ENCODE data around the gene PCOLCE2.

The PCOLCE2 gene

DNA sequence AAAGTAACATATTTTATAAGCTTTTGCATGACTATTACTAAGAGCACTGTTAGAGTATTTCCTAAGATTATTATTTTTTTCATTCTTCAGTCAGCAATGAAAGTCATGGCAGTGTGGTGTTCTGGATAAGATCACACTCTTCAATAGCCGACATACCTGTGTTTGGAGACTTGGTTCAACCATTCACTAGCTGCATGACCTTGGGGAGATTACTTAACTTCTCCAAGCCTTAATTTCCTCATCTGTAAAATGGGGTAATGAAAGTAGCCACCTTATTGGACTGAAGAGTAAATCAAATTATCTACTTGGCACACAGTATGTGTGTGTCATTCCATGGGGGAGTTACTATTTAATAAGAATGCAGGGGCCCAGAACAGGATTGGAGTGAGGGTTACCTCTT is 24.5 kb upstream of the PCOLCE2 start:
- TF ChIP-seq GATA3 (IDR thresholded peaks at IDR 0.05; ENCODE audit: low read depth, low read length) (no peak), GATA2 (IDR thresholded peaks at IDR 0.05; ENCODE audit: low read depth, low read length) (no peak)

DNA sequence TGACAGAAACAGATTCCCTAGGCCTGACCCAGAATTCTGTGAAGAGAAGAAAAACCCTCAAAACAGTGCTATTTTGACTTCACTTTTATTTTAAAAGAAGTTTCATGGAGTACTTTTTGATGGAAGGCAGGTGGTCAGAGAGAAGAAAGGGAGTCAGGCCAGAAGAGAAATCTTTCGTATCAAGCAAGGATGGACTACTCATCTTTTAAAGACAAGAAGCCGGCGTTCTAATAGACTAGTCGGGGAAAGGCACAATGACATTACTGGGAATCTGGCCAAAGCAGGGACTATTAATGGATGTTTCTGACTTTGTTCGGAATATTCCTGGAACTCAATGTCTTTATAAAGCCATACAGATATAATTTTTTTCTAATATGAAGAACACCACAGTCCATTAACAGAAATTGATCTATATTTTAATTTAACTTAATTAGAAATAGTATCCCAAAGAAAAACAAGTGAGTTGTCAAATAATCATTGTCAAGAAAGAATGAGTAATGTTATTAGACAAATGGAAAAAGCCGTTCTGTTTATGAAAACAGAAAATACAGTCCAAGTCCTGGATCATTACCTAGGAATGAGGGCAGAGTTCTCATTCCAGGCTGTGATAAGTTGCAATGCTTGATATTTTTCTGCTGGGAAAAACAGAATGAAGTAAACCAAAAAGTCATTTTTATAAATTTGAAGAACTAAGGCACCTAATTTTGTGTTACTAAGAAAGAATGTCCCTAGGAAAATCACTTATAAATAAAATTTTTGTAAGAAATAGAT is 23.7 kb upstream of the PCOLCE2 start:
- TF ChIP-seq GATA2 (IDR thresholded peaks at IDR 0.05; ENCODE audit: low read depth, low read length) (no peak), GATA3 (IDR thresholded peaks at IDR 0.05; ENCODE audit: low read depth, low read length) (no peak)

DNA sequence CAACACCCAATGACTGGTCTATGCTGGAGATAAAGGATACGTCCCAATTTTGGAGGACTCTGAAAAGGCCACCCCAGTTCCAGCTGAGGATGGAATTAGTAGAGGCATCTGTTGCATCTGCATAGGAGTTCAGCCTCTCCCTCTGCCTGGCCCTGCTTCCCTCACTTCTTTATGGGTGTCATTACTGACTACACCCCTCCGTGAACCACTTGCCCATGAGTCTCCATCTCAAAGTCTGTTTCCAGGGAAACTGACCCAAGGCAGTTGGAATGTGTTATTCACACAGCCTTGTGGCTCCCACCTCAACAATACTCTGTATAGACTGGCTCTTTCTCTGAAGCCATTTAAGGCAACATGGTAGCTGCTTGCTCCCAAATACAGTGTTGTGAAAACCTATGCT is 21.4 kb upstream of the PCOLCE2 start:
- no peak for TF ChIP-seq GATA2 (IDR thresholded peaks at IDR 0.05; ENCODE audit: low read depth, low read length)
- TF ChIP-seq GATA3 (IDR thresholded peaks at IDR 0.05; ENCODE audit: low read depth, low read length), result no peak

DNA sequence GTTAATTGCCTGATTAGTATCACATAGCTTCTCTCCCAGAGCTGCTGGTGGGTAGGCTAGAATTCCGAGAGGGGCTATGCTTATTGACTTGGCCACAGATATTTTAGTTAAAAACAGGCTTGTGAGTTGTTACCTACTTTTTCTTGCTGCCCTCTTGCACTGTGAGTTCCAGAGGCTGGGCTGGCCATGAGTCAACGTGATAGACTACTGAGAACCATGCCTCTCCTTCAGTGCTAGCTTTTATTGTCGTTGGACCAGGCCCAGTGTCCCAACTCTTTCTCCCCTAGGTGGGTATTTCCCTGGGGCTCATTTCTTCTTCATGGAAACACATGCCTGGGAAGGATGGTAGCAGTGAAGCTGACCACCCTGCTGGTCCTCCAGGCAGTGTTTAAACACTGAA is 20.4 kb upstream of the PCOLCE2 start:
- TF ChIP-seq GATA3 (IDR thresholded peaks at IDR 0.05; ENCODE audit: low read depth, low read length) (no peak), GATA2 (IDR thresholded peaks at IDR 0.05; ENCODE audit: low read depth, low read length) (no peak)

- no peak for TF ChIP-seq GATA2 (IDR thresholded peaks at IDR 0.05; ENCODE audit: low read depth, low read length)
- TF ChIP-seq GATA3 (IDR thresholded peaks at IDR 0.05; ENCODE audit: low read depth, low read length), result no peak
Observed at GRCh38 chr3:142907996-142908395, 19.1 kb upstream of the PCOLCE2 start.

GRCh38 chr3:142904639-142905436 is 16.0 kb upstream of the PCOLCE2 start:
- no peak for TF ChIP-seq GATA2 (IDR thresholded peaks at IDR 0.05; ENCODE audit: low read depth, low read length)
- no peak for TF ChIP-seq GATA3 (IDR thresholded peaks at IDR 0.05; ENCODE audit: low read depth, low read length)

DNA sequence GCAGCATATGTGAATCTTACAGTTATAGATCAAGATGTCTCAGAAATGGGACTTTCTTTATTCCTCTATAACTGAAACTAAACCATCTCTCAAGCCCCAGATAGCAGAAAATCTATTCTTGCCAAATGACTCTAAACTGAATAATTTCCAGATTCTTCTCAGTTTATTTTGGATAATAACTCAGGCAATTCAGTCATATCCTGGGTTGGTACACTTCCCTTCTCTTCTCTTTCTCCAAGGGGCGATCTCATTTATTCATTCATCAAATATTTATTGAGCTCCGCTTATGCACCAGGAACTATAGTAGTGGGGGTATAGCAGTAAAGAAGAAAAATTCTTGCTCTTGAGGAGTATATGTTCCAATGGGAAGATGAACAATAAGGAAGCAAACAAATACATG is 13.5 kb upstream of the PCOLCE2 start:
- TF ChIP-seq GATA3 (IDR thresholded peaks at IDR 0.05; ENCODE audit: low read depth, low read length) (no peak), GATA2 (IDR thresholded peaks at IDR 0.05; ENCODE audit: low read depth, low read length) (no peak)

DNA sequence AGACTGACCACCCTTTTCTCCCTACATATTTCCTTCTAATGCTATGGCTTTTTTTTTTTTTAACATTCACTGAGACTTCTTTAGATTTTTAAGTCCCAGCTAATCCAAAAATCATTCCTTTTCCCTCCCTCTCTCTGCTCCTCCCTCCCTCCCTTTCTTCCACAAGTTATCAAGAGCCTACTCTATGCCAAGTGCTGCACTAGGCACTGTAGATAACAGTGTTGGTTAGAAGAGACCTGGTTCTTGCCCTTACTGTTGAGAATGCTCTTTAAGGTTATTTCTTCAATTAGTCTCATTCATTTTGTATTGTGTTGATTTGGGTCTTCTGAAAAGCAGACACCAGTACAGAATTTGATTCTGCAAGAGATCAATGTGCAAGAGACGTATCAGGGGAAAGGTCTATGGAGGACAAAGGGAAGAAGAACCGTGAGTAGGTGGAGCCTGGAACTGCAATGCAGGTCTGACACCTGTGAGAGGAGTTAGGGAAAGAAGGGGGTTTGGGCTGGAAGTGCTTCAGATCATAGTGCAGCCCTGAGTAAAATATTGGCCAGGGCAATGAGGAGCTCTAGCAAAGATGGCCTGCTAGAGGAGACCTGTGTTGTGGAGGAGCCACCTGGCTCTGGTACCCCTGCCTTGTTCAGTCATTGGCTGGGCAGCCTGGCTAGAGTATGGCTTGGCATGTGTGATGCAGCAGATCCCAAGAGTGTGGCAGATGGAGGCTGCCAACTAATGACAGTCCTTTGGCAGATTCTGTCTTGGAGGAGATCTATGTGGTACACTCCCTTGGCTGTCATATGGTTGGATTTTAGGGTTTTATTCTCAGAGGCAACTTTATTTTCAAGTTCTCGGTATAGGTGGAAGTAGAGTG is 9.7 kb upstream of the PCOLCE2 start:
- TF ChIP-seq GATA2 (IDR thresholded peaks at IDR 0.05; ENCODE audit: low read depth, low read length), result no peak
- TF ChIP-seq GATA3 (IDR thresholded peaks at IDR 0.05; ENCODE audit: low read depth, low read length), result no peak

DNA sequence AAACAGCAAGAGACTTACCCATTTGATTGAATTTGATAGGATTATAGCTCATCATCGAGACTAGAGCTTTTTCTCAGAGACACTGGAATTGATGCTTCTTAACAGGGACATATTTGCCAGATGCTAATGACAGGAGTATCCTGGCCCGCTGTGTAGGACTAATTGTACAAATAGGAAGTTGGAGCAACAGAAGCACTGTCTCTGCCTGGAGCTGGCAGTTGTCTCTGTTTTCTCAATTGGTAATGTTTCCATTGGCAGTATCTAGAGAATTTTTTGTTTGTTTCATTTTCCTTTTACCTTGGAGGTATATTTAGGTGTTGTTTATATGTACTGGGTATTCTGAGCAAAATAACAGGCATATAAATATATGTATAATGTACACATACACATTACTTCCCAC is 8.9 kb upstream of the PCOLCE2 start:
- no peak for TF ChIP-seq GATA3 (IDR thresholded peaks at IDR 0.05; ENCODE audit: low read depth, low read length)
- no peak for TF ChIP-seq GATA2 (IDR thresholded peaks at IDR 0.05; ENCODE audit: low read depth, low read length)

- TF ChIP-seq GATA3 (IDR thresholded peaks at IDR 0.05; ENCODE audit: low read depth, low read length), result no peak
- no peak for TF ChIP-seq GATA2 (IDR thresholded peaks at IDR 0.05; ENCODE audit: low read depth, low read length)
Observed at GRCh38 chr3:142896996-142897395, 8.1 kb upstream of the PCOLCE2 start.

DNA sequence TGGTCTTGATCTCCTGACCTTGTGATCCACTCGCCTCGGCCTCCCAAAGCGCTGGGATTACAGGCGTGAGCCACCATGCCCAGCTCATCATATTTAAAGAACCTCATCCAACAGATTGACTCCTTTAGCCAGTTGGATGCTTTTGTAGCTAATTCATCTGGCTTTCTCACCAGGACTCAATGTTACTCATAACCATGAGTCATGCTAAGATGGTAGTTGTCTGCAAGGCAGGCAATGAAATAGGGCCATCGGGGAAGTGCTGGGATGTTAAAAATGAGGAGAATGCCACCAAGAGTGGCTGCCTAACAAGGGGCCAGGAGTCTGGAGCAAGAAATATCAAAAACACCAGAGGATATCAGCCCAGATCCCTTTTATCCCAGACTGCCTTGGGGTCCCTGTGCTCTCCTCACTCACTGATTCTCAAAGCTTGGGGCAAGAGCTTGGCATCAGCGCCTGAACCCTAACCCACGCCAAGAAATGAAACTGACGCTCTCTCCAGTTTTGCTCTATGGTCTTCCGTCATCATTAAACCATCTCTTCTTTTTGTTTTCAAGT is 7.4 kb upstream of the PCOLCE2 start:
- TF ChIP-seq GATA3 (IDR thresholded peaks at IDR 0.05; ENCODE audit: low read depth, low read length), result no peak
- no peak for TF ChIP-seq GATA2 (IDR thresholded peaks at IDR 0.05; ENCODE audit: low read depth, low read length)

DNA sequence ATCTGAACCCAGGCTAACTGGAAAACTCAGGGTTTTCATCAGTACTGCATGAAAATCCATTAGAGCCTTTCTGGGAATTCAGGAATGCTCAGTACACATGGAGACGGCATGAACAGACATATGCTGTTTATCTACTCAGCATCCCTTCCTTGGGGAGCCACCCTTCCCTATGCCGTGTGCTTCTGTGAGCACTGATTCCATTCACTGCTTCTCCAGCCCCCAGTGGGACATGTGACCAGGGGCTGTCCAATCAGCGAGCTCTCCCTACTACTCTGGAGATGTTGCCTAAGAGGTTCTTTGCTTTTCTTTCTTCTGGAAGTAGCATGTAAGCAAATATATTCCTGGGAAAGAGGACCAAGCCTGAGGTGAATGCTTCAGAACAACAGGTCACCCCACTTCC is 5.6 kb upstream of the PCOLCE2 start:
- TF ChIP-seq GATA2 (IDR thresholded peaks at IDR 0.05; ENCODE audit: low read depth, low read length) (no peak), GATA3 (IDR thresholded peaks at IDR 0.05; ENCODE audit: low read depth, low read length) (no peak)

GRCh38 chr3:142892714-142893113 is 3.8 kb upstream of the PCOLCE2 start:
- TF ChIP-seq GATA2 (IDR thresholded peaks at IDR 0.05; ENCODE audit: low read depth, low read length), result peak; percentile 31; the same call in 1 of the 2 replicates
- TF ChIP-seq GATA3 (IDR thresholded peaks at IDR 0.05; ENCODE audit: low read depth, low read length), result no peak

DNA sequence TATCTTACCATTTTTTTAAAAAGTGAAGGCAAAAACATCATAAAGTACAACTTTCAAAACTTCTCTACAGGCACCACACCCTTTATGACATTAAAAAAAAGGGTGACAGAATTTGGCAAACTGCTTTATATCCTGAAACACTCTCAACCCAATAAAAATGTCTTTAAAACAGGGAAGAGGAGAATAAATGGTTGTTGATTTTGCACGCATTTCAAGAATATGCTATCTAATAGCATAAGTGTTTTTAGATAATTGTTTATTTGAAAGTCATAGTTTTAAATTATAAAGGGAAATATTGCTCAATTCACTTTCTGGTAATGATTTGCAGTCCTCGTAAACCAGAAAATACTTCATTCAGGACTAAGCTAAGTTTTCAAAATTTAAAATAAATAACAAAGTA is 1.7 kb upstream of the PCOLCE2 start:
- TF ChIP-seq GATA2 (IDR thresholded peaks at IDR 0.05; ENCODE audit: low read depth, low read length) (no peak), GATA3 (IDR thresholded peaks at IDR 0.05; ENCODE audit: low read depth, low read length) (no peak)
